ENCODE data around the gene STX4.
"Not testable (repeated sequence)": the region's sequence is repeated elsewhere in the genome, so short reads cannot be mapped to it uniquely, and the experiment has no call there.

GRCh38 chr16:31011815-31012214 is 21.5 kb upstream of the STX4 start:
- not testable (repeated sequence) for TF ChIP-seq CTCF, POLR2A, POLR2AphosphoS5 (IDR thresholded peaks at IDR 0.05)

Data from breast epithelium (tissue), 3 donors.